Loucy (cell line): ENCODE data around the gene DLGAP5.

Source experiments
- CTCF ChIP-seq: fragments of 200-600 bp; sonication (generic); conservative IDR thresholded peaks from 2 replicates; pipeline ENCODE4 v1.5.1; 2014; ENCODE audit warnings: mild to moderate bottlenecking, antibody characterized with exemption, low read length
- EZH2phosphoT487 ChIP-seq: fragments of 200-600 bp; IDR thresholded peaks from 2 replicates; pipeline ENCODE4 v1.6.1; 2018; ENCODE audit warnings: antibody characterized with exemption, mild to moderate bottlenecking, moderate library complexity, borderline replicate concordance

GRCh38 chr14:55130196-55130550 lies 61.2 kb downstream of the DLGAP5 start:
- TF ChIP-seq CTCF, result no peak
- TF ChIP-seq EZH2phosphoT487, result no peak
